AG09319 (cell line): ENCODE measurements around the gene PDXP.

Experiments used
- DNase-seq: peaks from one replicate; pipeline ENCODE4 v3.0.0-alpha.2; 2010; ENCODE audit warnings: low read depth; ENCODE audit errors: extremely low read depth
- TF ChIP-seq, protein P1 (sequence below): IDR thresholded peaks from 2 replicates; pipeline ENCODE4 v1.5.1; 2011; ENCODE audit warnings: low read depth, mild to moderate bottlenecking, inconsistent platforms, low read length, moderate library complexity

The PDXP gene

GRCh38 chr22:37634417-37634924 lies 24.1 kb upstream of the PDXP start:
- TF ChIP-seq, protein P1, sequence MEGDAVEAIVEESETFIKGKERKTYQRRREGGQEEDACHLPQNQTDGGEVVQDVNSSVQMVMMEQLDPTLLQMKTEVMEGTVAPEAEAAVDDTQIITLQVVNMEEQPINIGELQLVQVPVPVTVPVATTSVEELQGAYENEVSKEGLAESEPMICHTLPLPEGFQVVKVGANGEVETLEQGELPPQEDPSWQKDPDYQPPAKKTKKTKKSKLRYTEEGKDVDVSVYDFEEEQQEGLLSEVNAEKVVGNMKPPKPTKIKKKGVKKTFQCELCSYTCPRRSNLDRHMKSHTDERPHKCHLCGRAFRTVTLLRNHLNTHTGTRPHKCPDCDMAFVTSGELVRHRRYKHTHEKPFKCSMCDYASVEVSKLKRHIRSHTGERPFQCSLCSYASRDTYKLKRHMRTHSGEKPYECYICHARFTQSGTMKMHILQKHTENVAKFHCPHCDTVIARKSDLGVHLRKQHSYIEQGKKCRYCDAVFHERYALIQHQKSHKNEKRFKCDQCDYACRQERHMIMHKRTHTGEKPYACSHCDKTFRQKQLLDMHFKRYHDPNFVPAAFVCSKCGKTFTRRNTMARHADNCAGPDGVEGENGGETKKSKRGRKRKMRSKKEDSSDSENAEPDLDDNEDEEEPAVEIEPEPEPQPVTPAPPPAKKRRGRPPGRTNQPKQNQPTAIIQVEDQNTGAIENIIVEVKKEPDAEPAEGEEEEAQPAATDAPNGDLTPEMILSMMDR: peak; percentile 4
- no peak for DNase-seq

GRCh38 chr22:37635157-37635556 lies 23.4 kb upstream of the PDXP start:
- TF ChIP-seq, protein P1: no peak
- DNase-seq: no peak

- DNase-seq: no peak
- TF ChIP-seq, protein P1: no peak
Measured at GRCh38 chr22:37636186-37636948, 22.2 kb upstream of the PDXP start.

- DNase-seq: no peak
- TF ChIP-seq, protein P1: no peak
Measured at GRCh38 chr22:37636949-37637273, 21.6 kb upstream of the PDXP start.

DNA sequence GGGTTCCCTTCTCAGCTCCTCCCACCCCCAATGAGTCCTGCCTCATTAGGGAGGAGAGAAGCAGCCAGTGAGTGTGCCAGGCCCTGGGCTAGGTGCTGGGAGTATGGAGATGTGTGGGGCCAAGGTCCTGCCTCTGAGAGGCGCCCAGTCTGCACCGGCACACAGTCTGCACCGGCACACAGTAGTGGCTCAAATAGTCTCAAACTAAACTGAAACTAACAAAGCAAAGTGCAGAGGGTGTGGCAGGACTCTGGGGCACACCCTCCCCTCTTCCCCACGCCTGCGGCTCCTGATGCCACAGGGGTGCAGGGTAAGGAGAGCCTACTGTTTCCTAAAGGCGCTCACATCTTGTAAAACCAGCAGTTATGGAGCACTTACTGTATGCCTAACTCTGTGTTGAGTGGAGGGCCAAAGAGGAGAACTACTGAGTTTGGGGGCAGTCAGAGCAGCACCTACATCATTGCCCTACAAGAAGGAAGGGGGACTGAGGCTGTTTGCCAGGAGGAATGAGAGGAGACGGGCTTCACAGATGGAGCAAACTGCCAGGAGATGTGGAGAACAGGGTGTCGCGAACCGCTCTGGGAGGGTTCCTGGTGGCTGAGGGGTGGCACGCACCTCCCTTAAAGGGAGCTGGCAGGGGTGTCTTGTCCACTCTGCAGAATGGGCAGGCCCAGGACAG lies 20.0 kb upstream of the PDXP start:
- TF ChIP-seq, protein P1: no peak
- DNase-seq: no peak

GRCh38 chr22:37639070-37639760 lies 19.3 kb upstream of the PDXP start, which contains the start of gene SH3BP1:
SH3BP1 (plus strand) TSS chr22:37639669; CDS start chr22:37639788, 119 bp downstream.
- TF ChIP-seq, protein P1: no peak
- no peak for DNase-seq
